ENCODE results near the gene RNF224. TPM values are rescaled to one million over a fixed set of nuclear protein-coding genes. Genes with fewer than 3 reads are reported as not detected.

Gene RNF224
- total and polyA plus RNA-seq, 10 of the 15 experiments (the other 5 are each of a cell fraction or from before 2014, with no cell fraction given): not detected

DNA sequence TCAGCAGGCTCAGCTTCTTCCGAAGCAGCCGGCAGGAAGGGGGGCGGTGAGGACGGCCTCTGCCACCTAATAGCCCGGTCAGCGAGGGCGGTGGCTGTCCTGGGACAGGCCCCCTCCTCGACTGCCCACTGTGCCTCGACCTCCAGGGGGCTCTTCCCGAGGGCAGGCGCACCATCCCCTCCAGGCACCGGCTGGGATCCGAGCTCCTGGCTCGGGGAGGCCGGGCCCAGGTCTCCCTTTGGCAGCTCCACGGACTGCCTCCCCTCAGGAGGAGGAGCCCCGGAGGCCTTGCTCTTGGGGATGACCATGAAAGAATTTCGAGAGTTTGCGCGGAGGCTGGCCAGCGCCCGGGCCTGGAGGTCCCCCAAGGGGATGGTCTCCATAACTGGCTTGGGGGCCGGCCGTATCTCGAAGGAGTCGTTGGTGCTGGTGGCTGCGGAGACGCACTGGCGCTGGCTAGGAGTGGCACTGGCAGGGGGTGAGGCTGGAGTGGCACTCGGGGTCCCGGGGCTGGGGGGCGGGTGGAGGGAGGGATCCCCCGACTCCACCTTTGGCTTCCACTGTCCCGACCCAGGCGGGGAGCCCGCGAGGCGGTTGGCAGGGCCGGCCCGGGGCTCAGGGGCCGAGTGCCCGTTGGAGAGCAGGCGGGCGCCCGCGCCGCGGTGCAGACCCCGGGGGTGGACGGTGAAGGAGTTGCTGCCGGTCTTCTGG lies 27.7 kb upstream of the RNF224 start:
- H3K9ac ChIP-seq (ENCODE audit: control insufficient read depth, insufficient read depth, low read length): no peak overlapping the region; the same call in 1 of the 2 replicates
- BruUV-seq (replicated peaks): no TSS peak
- no peak overlapping the region for H3K27ac ChIP-seq (ENCODE audit: control insufficient read depth, insufficient read depth)
- ChIA-PET CTCF (no interaction called here), POLR2A (interaction anchor here (2.0 to 2.5 kb wide), 2 partner anchors 11 to 49 kb away, joined by 6 to 9 read pairs; partner anchors contain the start of gene SSNA1), SMC1A (ENCODE audit: uncharacterized antibody, unreplicated experiment) (interaction anchor here (0.9 to 1.9 kb wide), 3 partner anchors 11 to 50 kb away, joined by 4 to 9 read pairs (median 5); partner anchors contain the start of genes ANAPC2 and SSNA1), RAD21 (ENCODE audit: unreplicated experiment) (no interaction called here)
- H2AFZ ChIP-seq (ENCODE audit: control insufficient read depth, low read depth, low read length): no peak overlapping the region
- WGBS (ENCODE audit: insufficient coverage, insufficient replicate concordance, low lambda C conversion rate, missing lambda C conversion rate): 79% methylated on average over 28 of the region's 51 CpGs
- peak overlapping the region; percentile 54 for H3K4me2 ChIP-seq (ENCODE audit: control insufficient read depth, insufficient read depth)
- peak overlapping the region; percentile 50; the same call in 1 of the 2 replicates for H3K4me3 ChIP-seq
- no peak for DNase-seq (ENCODE audit: low read depth, low spot score)
- in situ Hi-C loops (cut with MboI): no loop called here
- intact Hi-C loops (cut with micrococcal nuclease; ENCODE audit: unreplicated experiment): loop anchor here (2.0 kb wide), 2 partner anchors 23 to 77 kb away; partner anchors contain the start of gene RNF208
- H3K36me3 ChIP-seq (ENCODE audit: control insufficient read depth in 2 of 2, insufficient read depth in 2 of 2, low read length in 1 of 2): no peaks in the 10 kb centered on the region
- no peak for ATAC-seq
- peaks cover 30% of the 10 kb centered on the region for H3K4me1 ChIP-seq (ENCODE audit: control insufficient read depth, insufficient read depth, low read length)
- H3K79me2 ChIP-seq (ENCODE audit: control insufficient read depth, insufficient read depth, low read length): peaks cover 16% of the 10 kb centered on the region
- H4K20me1 ChIP-seq (ENCODE audit: control insufficient read depth, insufficient read depth): no peaks in the 10 kb centered on the region
- H3K9me3 ChIP-seq (replicated peaks; ENCODE audit: control insufficient read depth, insufficient read depth, low read length): no peaks in the 10 kb centered on the region
- FAIRE-seq: no peak
- H3K27me3 ChIP-seq (replicated peaks in 1 of 2; ENCODE audit: control insufficient read depth in 2 of 2, insufficient read depth in 2 of 2, low read length in 1 of 2): no peaks in the 10 kb centered on the region
- no peak for TF ChIP-seq POLR2AphosphoS2 (IDR thresholded peaks at IDR 0.05; ENCODE audit: low read depth, low read length)
- TF ChIP-seq, protein P1, sequence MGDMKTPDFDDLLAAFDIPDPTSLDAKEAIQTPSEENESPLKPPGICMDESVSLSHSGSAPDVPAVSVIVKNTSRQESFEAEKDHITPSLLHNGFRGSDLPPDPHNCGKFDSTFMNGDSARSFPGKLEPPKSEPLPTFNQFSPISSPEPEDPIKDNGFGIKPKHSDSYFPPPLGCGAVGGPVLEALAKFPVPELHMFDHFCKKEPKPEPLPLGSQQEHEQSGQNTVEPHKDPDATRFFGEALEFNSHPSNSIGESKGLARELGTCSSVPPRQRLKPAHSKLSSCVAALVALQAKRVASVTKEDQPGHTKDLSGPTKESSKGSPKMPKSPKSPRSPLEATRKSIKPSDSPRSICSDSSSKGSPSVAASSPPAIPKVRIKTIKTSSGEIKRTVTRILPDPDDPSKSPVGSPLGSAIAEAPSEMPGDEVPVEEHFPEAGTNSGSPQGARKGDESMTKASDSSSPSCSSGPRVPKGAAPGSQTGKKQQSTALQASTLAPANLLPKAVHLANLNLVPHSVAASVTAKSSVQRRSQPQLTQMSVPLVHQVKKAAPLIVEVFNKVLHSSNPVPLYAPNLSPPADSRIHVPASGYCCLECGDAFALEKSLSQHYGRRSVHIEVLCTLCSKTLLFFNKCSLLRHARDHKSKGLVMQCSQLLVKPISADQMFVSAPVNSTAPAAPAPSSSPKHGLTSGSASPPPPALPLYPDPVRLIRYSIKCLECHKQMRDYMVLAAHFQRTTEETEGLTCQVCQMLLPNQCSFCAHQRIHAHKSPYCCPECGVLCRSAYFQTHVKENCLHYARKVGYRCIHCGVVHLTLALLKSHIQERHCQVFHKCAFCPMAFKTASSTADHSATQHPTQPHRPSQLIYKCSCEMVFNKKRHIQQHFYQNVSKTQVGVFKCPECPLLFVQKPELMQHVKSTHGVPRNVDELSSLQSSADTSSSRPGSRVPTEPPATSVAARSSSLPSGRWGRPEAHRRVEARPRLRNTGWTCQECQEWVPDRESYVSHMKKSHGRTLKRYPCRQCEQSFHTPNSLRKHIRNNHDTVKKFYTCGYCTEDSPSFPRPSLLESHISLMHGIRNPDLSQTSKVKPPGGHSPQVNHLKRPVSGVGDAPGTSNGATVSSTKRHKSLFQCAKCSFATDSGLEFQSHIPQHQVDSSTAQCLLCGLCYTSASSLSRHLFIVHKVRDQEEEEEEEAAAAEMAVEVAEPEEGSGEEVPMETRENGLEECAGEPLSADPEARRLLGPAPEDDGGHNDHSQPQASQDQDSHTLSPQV (IDR thresholded peaks at IDR 0.05): no peak
- no peak for TF ChIP-seq ZBED1 (IDR thresholded peaks at IDR 0.05; ENCODE audit: borderline replicate concordance)
- no peak for TF ChIP-seq EP300 (IDR thresholded peaks at IDR 0.05; ENCODE audit: borderline replicate concordance in 1 of 2, control insufficient read depth in 1 of 2, low read depth in 2 of 2, low read length in 2 of 2)
- TF ChIP-seq FOXM1 (IDR thresholded peaks at IDR 0.05; ENCODE audit: low read depth, low read length): no peak

Measured in GM12878 (cell line).